HepG2 (cell line): ENCODE measurements around the gene SPG7. TPM values are rescaled to one million over a fixed set of nuclear protein-coding genes. Genes with fewer than 3 reads are reported as not detected.

ENCODE experiments used
- ARID5B ChIP-seq: IDR thresholded peaks from 2 replicates; pipeline ENCODE4 v1.4.0; 2020; ENCODE audit warnings: mild to moderate bottlenecking, missing genetic modification reagents
- ATF7-NPFF ChIP-seq: sonication (generic); formaldehyde crosslinking; IDR thresholded peaks from 2 replicates; pipeline ENCODE4 v1.8.1; 2023; ENCODE audit warnings: mild to moderate bottlenecking, low read depth, missing genetic modification reagents, moderate library complexity
- E2F1 ChIP-seq: sonication (generic); formaldehyde crosslinking; IDR thresholded peaks from 2 replicates; pipeline ENCODE4 v1.5.0; 2020; ENCODE audit warnings: missing genetic modification reagents
- HMG20A ChIP-seq: IDR thresholded peaks from 2 replicates; pipeline ENCODE4 v1.6.1; 2016; ENCODE audit warnings: borderline replicate concordance
- ISX ChIP-seq: sonication (generic); formaldehyde crosslinking; conservative IDR thresholded peaks from 2 replicates; pipeline ENCODE4 v1.5.0; 2020; ENCODE audit warnings: missing genetic modification reagents
- MBD4 ChIP-seq: IDR thresholded peaks from 2 replicates; pipeline ENCODE4 v1.6.1; 2012; ENCODE audit warnings: low read length, inconsistent platforms, borderline replicate concordance
- MXD3 ChIP-seq: IDR thresholded peaks from 2 replicates; pipeline ENCODE4 v1.6.1; 2016; ENCODE audit warnings: mild to moderate bottlenecking, missing biosample characterization, missing genetic modification reagents
- NCOA1 ChIP-seq: sonication (generic); formaldehyde crosslinking; IDR thresholded peaks from 2 replicates; pipeline ENCODE4 v1.9.0; 2021; ENCODE audit warnings: missing genetic modification reagents
- NPAS2 ChIP-seq: sonication (generic); formaldehyde crosslinking; IDR thresholded peaks from 2 replicates; pipeline ENCODE4 v1.8.0; 2022; ENCODE audit warnings: mild to moderate bottlenecking, missing genetic modification reagents, borderline replicate concordance
- PHB2 ChIP-seq: fragments of 450-650 bp; IDR thresholded peaks from 2 replicates; pipeline ENCODE4 v1.6.1; 2018; ENCODE audit not compliant: partially characterized antibody
- SNAPC2 ChIP-seq: sonication (generic); formaldehyde crosslinking; IDR thresholded peaks from 2 replicates; pipeline ENCODE4 v1.8.1; 2022; ENCODE audit warnings: mild to moderate bottlenecking, missing genetic modification reagents
- TGIF2 ChIP-seq: IDR thresholded peaks from 2 replicates; pipeline ENCODE4 v1.6.1; 2016; ENCODE audit warnings: control low read depth, missing compliant biosample characterization
- ZBTB46 ChIP-seq: sonication (generic); formaldehyde crosslinking; IDR thresholded peaks from 2 replicates; pipeline ENCODE4 v1.4.0; 2020; ENCODE audit warnings: mild to moderate bottlenecking, missing genetic modification reagents, borderline replicate concordance
- ZBTB7A ChIP-seq: sonication (generic); formaldehyde crosslinking; IDR thresholded peaks from 2 replicates; pipeline ENCODE4 v1.8.0; 2022; ENCODE audit warnings: mild to moderate bottlenecking, missing genetic modification reagents
- ZFP62 ChIP-seq: sonication (generic); formaldehyde crosslinking; IDR thresholded peaks from 2 replicates; pipeline ENCODE4 v1.4.0; 2020; ENCODE audit warnings: missing genetic modification reagents
- ZGPAT ChIP-seq: IDR thresholded peaks from 2 replicates; pipeline ENCODE4 v1.6.1; 2016; ENCODE audit warnings: mild to moderate bottlenecking
- ZNF12 ChIP-seq: sonication (generic); formaldehyde crosslinking; IDR thresholded peaks from 2 replicates; pipeline ENCODE4 v1.5.0; 2020; ENCODE audit warnings: missing genetic modification reagents
- ZNF576 ChIP-seq: sonication (generic); formaldehyde crosslinking; IDR thresholded peaks from 2 replicates; pipeline ENCODE4 v1.4.0; 2020; ENCODE audit warnings: mild to moderate bottlenecking, missing genetic modification reagents
- ZNF598 ChIP-seq: sonication (generic); formaldehyde crosslinking; IDR thresholded peaks from 2 replicates; pipeline ENCODE4 v1.5.1; 2020; ENCODE audit warnings: mild to moderate bottlenecking, missing genetic modification reagents, borderline replicate concordance
- ZNF737 ChIP-seq: sonication (generic); formaldehyde crosslinking; IDR thresholded peaks from 2 replicates; pipeline ENCODE4 v1.5.0; 2020; ENCODE audit warnings: missing genetic modification reagents, mild to moderate bottlenecking, borderline replicate concordance
- ZSCAN25 ChIP-seq: sonication (generic); formaldehyde crosslinking; IDR thresholded peaks from 2 replicates; pipeline ENCODE4 v1.8.0; 2022; ENCODE audit warnings: mild to moderate bottlenecking, missing genetic modification reagents
- polyA plus RNA-seq, 8 experiments: library from polyadenylated mRNA; depleted of rRNA in 3 of 8; stranded (reverse) in 7 of 8; unstranded in 1 of 8; fragments of >200 nt; fragmentation: Illumina TruSeq in 4 of 8; extraction: Trizol in 4 of 8; gene quantifications; 2 replicates each; pipeline versions ENCODE4 v1.2.1 to v1.2.3, GENCODE V29; 2011 to 2016; ENCODE audit warnings: low read depth in 4 of 8, missing spikeins in 1 of 8, mixed read lengths in 1 of 8; ENCODE audit not compliant: insufficient read depth in 1 of 8
- total RNA-seq, 5 experiments: library from RNA; depleted of rRNA; stranded (reverse); fragments of >200 nt; fragmentation: Illumina TruSeq; extraction: Trizol; gene quantifications; 2 replicates each; pipeline ENCODE4 v1.2.3, GENCODE V29; 2016; ENCODE audit warnings: low read depth in 1 of 5

SPG7 gene
- total and polyA plus RNA-seq, 2 of the 13 experiments (the other 11 are each of a cell fraction or from before 2014, with no cell fraction given), result 66.0 to 136 TPM

- TF ChIP-seq ZBTB46 (CRISPR knock-in tag) (peak; percentile 71; the same call in 1 of the 2 replicates), MXD3 (CRISPR knock-in tag) (peak; percentile 77), ZNF576 (CRISPR knock-in tag) (peak; percentile 65; the same call in 1 of the 2 replicates), ZBTB7A (CRISPR knock-in tag) (peak; percentile 63; the same call in 1 of the 2 replicates), SNAPC2 (CRISPR knock-in tag) (no peak; the same call in none of the 2 replicates), ZNF737 (CRISPR knock-in tag) (peak; percentile 94; the same call in 1 of the 2 replicates), NCOA1 (CRISPR knock-in tag) (peak; percentile 64), E2F1 (CRISPR knock-in tag) (peak; percentile 89), PHB2 (no peak), TGIF2 (CRISPR knock-in tag) (no peak), NPAS2 (CRISPR knock-in tag) (no peak), ATF7-NPFF (CRISPR knock-in tag) (peak; percentile 58; the same call in 1 of the 2 replicates), MBD4 (no peak), ZNF598 (peak; percentile 92; the same call in 1 of the 2 replicates), HMG20A (CRISPR knock-in tag) (no peak), ARID5B (CRISPR knock-in tag) (no peak; the same call in 1 of the 2 replicates), ZSCAN25 (peak; percentile 89), ISX (CRISPR knock-in tag) (0 out of 2 replicates have a peak, but pooled peaks have one; percentile 74), ZFP62 (CRISPR knock-in tag) (no peak), ZNF12 (0 out of 2 replicates have a peak, but pooled peaks have one; percentile 1), ZGPAT (CRISPR knock-in tag) (peak; percentile 92; the same call in 1 of the 2 replicates)
These were observed at the start of gene SPG7 (continued) for GRCh38 chr16:89507834-89508590.
